ENCODE data around the gene C4orf33. TPM values are rescaled to one million over a fixed set of nuclear protein-coding genes. Genes with fewer than 3 reads are reported as not detected.
A peak's percentile ranks its signal among the peaks of the same experiment; 100 is the strongest.

Gene C4orf33
- total and polyA plus RNA-seq, 9 of the 15 experiments (the other 6 are each of a cell fraction or from before 2014, with no cell fraction given): 16.7 to 42.0 (median 27.5) TPM

- no peak for TF ChIP-seq ETV6 (IDR thresholded peaks at IDR 0.05; ENCODE audit: borderline replicate concordance in 1 of 2, low read depth in 2 of 2, low read length in 1 of 2)
- TF ChIP-seq ETV6 (CRISPR knock-in tag; IDR thresholded peaks at IDR 0.05; ENCODE audit: borderline replicate concordance): no peak
- TF ChIP-seq RNF2 (IDR thresholded peaks at IDR 0.05): peak; percentile 67; the same call in 1 of the 2 replicates
- TF ChIP-seq, protein P1, sequence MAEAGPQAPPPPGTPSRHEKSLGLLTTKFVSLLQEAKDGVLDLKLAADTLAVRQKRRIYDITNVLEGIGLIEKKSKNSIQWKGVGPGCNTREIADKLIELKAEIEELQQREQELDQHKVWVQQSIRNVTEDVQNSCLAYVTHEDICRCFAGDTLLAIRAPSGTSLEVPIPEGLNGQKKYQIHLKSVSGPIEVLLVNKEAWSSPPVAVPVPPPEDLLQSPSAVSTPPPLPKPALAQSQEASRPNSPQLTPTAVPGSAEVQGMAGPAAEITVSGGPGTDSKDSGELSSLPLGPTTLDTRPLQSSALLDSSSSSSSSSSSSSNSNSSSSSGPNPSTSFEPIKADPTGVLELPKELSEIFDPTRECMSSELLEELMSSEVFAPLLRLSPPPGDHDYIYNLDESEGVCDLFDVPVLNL (CRISPR knock-in tag; IDR thresholded peaks at IDR 0.05; ENCODE audit: low read depth): peak; percentile 92
- no peak for TF ChIP-seq MAFG (tag; conservative IDR thresholded peaks at IDR 0.05)
- peak; percentile 57 for TF ChIP-seq ELF1 (tag; IDR thresholded peaks at IDR 0.05)
- peak; percentile 53 for TF ChIP-seq ZBTB9 (CRISPR knock-in tag; IDR thresholded peaks at IDR 0.05)
- TF ChIP-seq PML (IDR thresholded peaks at IDR 0.05; ENCODE audit: low read length): peak; percentile 71
- TF ChIP-seq, protein P2, sequence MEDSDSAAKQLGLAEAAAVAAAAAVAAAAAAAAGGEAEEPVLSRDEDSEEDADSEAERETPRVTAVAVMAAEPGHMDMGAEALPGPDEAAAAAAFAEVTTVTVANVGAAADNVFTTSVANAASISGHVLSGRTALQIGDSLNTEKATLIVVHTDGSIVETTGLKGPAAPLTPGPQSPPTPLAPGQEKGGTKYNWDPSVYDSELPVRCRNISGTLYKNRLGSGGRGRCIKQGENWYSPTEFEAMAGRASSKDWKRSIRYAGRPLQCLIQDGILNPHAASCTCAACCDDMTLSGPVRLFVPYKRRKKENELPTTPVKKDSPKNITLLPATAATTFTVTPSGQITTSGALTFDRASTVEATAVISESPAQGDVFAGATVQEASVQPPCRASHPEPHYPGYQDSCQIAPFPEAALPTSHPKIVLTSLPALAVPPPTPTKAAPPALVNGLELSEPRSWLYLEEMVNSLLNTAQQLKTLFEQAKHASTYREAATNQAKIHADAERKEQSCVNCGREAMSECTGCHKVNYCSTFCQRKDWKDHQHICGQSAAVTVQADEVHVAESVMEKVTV (CRISPR knock-in tag; IDR thresholded peaks at IDR 0.05): no peak
- peak; percentile 82 for TF ChIP-seq EGR1 (conservative IDR thresholded peaks at IDR 0.05)
- TF ChIP-seq RB1 (IDR thresholded peaks at IDR 0.05; ENCODE audit: low read depth): 0 out of 2 replicates have a peak, but pooled peaks have one; percentile 51
- TF ChIP-seq ZBTB7A (IDR thresholded peaks at IDR 0.05; ENCODE audit: borderline replicate concordance, control insufficient read depth, low read depth, low read length): peak; percentile 60; the same call in 1 of the 2 replicates
- TF ChIP-seq CBX2 (IDR thresholded peaks at IDR 0.05; ENCODE audit: insufficient read depth, low read length, poor library complexity, severe bottlenecking): no peak
- TF ChIP-seq FOXK2 (conservative IDR thresholded peaks at IDR 0.05 in 1 of 2, IDR thresholded peaks at IDR 0.05 in 1 of 2; ENCODE audit: low read depth in 2 of 2): peak; percentile 22 to 32; a peak in 1 of 4 replicates
- 0 out of 2 replicates have a peak, but pooled peaks have one; percentile 23 for TF ChIP-seq ZBTB17 (CRISPR knock-in tag; IDR thresholded peaks at IDR 0.05)
- peak; percentile 20; the same call in 1 of the 2 replicates for TF ChIP-seq GATAD2B (IDR thresholded peaks at IDR 0.05; ENCODE audit: borderline replicate concordance)
- no peak for TF ChIP-seq RBM17 (IDR thresholded peaks at IDR 0.05; ENCODE audit: borderline replicate concordance, low read depth, low read length)
- no peak for TF ChIP-seq BMI1 (IDR thresholded peaks at IDR 0.05; ENCODE audit: low read length)
- peak; percentile 85; the same call in 1 of the 2 replicates for TF ChIP-seq AFF4 (CRISPR knock-in tag; IDR thresholded peaks at IDR 0.05)
- no peak for TF ChIP-seq SREBF1 (IDR thresholded peaks at IDR 0.05; ENCODE audit: borderline replicate concordance, low read depth, low read length)
Observed at GRCh38 chr4:129093191-129093920, 2.6 kb upstream of the C4orf33 start, which contains the start of gene SCLT1 (continued).

Data from K562 (cell line).